Epithelial cell of alveolus of lung (primary cell): ENCODE results near the gene CRPPA. TPM values are rescaled to one million over a fixed set of nuclear protein-coding genes. Genes with fewer than 3 reads are reported as not detected.

Experiments
- total RNA-seq: library from RNA; depleted of rRNA; stranded (reverse); fragments of >200 nt; gene quantifications from 2 replicates; pipeline ENCODE4 v1.2.1, GENCODE V29; 2015

Gene CRPPA
- 0.48 and 0.78 TPM in 2 replicates for total RNA-seq

GRCh38 chr7:16421333-16422102 is at the start of gene CRPPA:
Gene CRPPA, minus strand, starts transcription at chr7:16421538. Its CDS starts 216 bp downstream, at chr7:16421322.

GRCh38 chr7:16465469-16466361 is 44.4 kb upstream of the CRPPA start, which contains the start of gene SOSTDC1:
Gene SOSTDC1, minus strand, starts transcription at chr7:16465738. Its CDS starts 70 bp downstream, at chr7:16465668.

Other genes starting within 250 kb of the CRPPA start
- 0.39 and 1.1 TPM in 2 replicates for gene SOSTDC1, start 44.2 kb upstream of the CRPPA start, total RNA-seq
- not detected in 2 replicates for gene LRRC72, start 105.3 kb upstream of the CRPPA start, total RNA-seq
- 8.6 and 12.8 TPM in 2 replicates for gene ANKMY2, start 224.2 kb upstream of the CRPPA start, total RNA-seq
- 87.7 and 101 TPM in 2 replicates for gene BZW2, start 224.6 kb upstream of the CRPPA start, total RNA-seq